HG02981 (cell line): ENCODE data around the gene OR1M1.
"Not testable (repeated sequence)": the region's sequence is repeated elsewhere in the genome, so short reads cannot be mapped to it uniquely, and the experiment has no call there.

Experiments used
- ATAC-seq: cut with Tn5 transposase; IDR thresholded peaks from one replicate; pipeline ENCODE4 v1.9.1; 2021; ENCODE audit warnings: mild to moderate bottlenecking, moderate library complexity; ENCODE audit not compliant: unreplicated experiment

Gene OR1M1, protein sequence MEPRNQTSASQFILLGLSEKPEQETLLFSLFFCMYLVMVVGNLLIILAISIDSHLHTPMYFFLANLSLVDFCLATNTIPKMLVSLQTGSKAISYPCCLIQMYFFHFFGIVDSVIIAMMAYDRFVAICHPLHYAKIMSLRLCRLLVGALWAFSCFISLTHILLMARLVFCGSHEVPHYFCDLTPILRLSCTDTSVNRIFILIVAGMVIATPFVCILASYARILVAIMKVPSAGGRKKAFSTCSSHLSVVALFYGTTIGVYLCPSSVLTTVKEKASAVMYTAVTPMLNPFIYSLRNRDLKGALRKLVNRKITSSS

DNA sequence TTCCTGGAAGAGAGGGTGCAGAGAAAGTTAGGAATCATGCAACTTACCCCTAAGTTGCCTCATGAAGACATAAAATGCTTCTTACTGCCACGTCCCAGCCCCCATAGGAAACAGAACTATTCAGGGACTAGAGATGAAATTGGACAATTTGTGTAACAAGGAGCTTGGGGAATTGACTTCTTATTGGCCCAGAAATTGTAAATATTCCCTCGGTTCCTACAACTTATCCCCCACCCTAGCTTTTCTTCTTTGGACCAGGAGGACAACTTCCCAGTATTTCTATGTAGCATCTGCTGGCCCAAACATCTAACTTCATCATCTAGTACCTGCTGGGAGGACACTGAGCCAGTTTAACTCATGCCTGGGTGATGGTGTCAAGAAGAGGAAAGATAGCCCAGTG is at the start of gene OR1M1:
Gene OR1M1 (plus strand): TSS at position 301 of the 400 bp plus-strand sequence. CDS start 6,184 bp downstream, outside the sequence.
- no peak for ATAC-seq

DNA sequence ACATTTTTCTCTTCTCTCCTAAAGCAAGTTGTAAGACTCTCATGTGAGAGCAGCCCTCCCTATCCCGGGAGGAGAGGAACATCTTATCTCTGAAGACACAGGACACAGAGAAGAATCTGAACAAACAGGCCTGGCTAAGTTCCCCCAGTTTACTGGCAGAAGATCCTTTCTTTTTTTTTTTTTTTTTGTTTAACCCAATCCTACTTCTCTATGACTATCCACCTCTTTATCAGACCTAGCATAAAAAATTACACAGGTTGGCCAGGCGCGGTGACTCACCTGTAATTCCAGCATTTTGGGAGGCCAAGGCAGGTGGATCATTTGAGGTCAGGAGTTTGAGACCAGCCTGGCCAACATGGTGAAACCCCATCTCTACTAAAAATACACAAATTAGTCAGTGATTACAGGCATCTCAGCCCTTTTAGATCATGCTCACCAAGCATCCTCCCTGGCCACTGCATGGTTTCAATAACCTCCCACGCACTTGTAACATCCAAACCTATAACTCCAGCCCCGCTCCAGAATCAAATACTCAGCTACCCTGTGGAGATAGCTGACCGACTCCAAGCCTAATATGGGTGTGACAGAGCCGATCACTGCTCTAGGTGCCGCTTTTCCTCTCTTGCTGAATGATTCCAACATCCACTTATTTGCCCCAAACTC is 49.3 kb upstream of the OR1M1 start:
- no peak for ATAC-seq

DNA sequence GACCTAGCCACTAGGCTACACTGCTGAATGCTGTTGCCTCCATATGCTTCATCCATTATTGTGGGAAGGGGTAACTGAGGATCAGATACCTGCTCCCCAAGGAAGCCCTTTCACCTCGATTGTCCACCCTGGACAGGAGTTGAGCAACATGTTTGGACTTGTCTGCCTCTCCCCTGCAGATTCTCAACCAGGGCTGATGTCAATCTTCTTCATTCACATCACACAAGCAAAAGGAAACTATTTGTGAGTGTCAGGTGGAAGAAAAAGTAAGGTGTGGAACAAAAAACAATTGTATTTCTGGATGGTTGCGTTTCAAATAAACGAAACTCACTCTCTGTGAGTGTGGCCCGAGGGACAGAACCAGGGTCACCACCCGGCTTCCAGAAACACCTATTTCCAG is 47.1 kb upstream of the OR1M1 start:
- no peak for ATAC-seq

DNA sequence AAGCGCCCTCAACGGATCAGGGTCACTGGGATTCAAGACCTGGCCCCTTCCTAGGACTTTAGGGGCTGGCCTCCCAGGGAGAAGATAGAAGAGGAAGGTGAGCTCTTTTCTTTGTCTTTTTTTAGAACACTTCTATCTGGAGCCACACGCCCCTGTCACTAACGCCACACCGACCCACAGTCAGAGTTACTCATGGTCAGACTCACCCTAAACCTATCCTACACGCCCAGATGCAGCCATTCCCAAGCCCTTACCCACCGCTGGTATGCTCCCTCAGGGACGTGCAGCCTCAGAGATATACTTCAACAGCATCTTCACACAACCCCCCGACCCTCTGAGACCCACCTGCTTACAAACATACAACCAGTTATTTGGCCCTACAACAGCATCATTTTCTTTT is 46.7 kb upstream of the OR1M1 start:
- no peak for ATAC-seq

DNA sequence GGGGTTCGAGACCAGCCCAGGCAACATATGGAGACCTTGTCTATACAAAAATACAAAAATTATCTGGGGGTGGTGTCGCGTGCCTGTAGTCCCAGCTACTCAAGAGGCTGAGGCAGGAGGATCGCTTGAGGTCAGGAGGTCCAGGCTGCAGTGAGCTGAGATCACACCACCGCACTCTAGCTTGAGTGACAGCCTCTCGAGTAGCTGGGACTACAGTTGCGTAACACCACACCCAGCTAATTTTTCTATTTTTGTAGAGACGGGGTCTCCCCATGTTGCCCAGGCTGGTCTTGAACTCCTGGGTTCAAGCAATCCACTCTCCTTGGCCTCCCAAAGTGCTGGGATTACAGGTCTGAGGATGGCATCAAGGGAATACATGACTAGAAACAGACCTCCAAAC is 45.8 kb upstream of the OR1M1 start:
- no peak for ATAC-seq

DNA sequence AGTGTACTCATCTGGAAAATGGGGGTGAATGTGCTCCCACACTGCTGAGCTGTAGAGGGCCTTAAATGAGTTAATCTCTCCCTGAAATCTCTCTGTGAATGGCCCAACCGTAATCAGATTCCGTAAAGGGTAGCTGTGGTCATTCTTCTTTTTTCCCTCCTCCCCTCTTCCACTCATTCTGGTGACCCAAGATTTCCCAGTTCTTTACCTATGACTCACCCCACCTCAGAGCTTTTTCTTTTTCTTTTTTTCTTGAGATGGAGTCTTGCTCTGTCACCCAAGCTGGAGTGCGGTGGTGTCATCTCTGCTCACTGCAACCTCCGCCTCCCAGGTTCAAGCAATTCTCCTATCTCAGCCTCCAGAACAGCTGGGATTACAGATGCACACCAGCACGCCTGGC is 43.3 kb upstream of the OR1M1 start:
- ATAC-seq: no peak

DNA sequence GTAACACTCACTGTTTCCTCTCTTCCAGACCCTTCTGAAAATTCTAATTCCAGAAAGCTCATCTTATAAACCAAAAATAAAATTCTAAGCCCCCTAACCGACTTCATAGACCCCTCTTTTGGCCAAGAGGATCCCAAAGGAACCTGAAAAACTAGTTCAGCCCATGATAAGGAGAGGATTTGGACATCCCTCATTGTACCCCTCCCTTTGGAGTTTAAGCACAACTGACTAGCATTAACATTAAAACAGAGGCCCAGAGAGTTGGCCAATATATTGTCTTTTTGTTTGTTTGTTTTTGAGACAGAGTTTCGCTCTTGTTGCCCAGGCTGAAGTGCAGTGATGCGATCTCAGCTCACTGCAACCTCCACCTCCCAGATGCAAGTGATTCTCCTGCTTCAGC is 42.4 kb upstream of the OR1M1 start:
- ATAC-seq: no peak

DNA sequence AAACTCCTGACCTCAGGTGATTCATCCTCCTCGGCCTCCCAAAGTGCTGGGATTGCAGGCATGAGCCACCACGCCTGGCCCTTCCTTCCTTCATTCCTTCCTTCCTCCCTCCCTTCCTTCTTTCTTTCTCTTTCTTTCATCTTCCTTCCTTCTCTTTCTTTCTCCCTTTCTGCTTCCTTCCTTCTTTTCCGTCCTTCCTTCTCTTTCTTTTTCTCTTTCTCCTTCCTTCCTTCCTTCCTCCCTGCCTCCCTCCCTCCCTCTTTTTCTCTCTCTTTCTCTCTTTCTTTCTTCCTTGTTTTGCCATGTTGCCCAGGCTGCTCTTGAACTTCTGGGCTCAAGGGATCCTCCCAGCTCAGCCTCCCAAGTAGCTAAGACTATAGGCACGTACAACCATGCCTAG is 40.2 kb upstream of the OR1M1 start:
- no peak for ATAC-seq

DNA sequence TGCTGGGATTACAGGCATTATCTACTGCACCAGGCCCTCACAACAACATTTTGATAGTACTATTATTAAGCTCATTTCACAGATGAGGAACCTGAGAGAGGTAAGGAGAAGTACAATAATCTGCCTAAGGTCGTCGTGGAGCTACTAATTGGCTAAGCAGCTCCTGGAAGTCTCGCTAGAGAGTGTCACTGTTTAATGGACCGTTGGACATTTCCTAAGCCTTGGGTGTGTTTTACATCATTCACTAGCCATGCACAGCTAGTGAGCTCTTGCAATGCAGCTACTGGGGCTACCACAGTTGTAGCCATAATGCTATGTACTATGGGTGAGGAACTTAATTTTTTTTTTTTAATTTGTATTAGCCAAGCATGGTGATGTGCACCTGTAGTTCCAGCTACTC is 34.0 kb upstream of the OR1M1 start:
- ATAC-seq: no peak

DNA sequence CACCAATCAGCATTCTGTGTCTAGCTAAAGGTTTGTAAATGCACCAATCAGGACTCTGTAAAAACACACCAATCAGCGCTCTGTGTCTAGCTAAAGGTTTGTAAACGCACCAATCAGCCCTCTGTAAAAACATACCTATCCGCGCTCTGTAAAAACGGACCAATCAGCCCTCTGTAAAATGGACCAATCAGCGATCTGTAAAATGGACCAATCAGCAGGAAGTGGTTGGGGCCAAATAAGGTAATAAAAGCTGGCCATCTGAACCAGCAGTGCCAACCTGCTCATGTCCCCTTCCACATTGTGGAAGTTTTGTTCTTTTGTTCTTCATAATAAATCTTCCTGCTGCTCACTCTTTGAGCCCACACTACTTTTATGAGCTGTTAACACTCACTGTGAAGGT is 33.2 kb upstream of the OR1M1 start:
- not testable (repeated sequence) for ATAC-seq

DNA sequence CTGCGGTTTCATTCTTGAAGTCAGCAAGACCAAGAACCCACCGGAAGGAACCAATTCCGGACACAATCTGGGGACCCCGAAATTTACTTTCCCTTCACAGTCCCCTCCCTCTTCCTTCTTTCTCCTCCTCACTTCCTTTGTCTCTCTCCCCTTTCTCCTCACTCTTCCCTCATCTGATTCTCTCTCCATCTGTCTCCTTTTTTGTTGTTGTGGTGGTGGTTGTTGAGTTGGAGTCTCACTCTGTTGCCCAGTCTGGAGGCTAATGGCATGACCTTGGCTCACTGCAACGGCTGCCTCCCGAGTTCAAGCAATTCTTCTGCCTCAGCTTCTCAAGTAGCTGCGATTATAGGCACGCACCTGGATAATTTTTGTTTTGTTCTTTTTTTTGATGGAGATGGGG is 32.7 kb upstream of the OR1M1 start:
- ATAC-seq: no peak

DNA sequence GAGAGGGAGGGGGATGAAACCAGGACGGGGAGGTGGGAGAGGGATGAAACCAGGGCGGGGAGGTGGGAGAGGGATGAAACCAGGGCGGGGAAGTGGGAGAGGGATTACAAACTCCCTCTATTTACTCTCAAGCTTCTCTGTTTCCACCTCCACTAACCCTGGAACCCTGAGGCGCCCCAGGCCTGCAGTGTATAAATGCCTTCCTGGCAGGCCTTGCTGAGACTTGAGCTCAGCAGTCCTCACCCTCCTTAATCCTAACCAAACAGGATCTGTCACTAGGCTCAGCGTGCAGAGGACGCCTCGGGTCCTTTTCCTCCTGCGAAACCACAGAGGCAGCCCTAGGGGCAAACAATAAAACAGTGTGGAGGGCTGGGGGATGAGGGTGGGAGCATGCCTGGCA is 32.1 kb upstream of the OR1M1 start:
- ATAC-seq: no peak

DNA sequence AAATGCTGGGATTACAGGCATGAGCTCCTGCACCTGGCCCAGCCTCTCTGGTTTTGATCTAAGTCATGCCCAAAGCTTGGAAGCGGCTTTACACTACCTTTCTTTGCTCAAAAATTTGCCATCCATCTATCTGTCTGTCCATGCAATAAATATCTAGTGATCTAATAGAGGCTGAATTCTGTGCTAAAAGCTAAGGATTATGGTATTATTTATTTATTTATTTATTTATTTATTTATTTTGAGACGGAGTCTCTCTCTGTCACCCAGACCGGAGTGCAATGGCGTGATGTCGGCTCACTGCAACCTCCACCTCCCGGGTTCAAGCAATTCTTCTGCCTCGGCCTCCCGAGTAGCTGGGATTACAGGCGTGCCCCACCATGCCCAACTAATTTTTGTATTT is 30.7 kb upstream of the OR1M1 start:
- not testable (repeated sequence) for ATAC-seq

DNA sequence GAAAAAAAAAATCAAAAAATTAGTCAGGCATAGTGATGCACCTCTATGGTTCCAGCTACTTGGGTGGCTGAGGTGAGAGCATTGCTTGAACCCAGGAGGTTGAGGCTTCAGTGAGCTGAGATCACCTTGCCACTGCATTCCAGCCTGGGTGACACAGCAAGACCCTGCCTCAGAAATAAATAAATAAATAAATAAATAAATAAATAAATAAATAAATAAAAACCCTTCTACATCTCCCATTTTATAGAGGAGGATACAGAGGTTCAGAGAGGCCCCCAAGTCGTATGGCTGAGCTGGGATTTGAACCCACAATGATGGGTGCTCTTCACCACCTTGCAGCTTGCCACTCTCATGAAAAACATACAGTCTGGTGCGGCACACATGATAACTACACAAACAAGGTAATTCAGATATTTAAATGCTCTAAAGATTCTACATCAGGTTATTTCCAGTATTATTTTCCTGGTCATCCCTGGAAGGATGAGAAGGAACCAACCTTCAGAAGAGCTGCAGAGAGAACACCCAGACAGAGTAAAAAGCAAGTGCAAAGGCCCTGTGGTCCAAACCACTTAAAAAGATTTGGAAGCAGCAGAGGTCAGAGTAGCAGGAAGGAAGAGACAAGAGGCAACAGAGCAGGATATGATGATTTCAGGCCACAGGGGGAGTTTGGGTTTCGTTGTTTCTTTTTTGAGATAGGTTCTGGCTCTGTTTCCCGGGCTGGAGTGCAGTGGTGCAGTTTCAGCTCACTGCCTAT is 29.2 kb upstream of the OR1M1 start:
- no peak for ATAC-seq

DNA sequence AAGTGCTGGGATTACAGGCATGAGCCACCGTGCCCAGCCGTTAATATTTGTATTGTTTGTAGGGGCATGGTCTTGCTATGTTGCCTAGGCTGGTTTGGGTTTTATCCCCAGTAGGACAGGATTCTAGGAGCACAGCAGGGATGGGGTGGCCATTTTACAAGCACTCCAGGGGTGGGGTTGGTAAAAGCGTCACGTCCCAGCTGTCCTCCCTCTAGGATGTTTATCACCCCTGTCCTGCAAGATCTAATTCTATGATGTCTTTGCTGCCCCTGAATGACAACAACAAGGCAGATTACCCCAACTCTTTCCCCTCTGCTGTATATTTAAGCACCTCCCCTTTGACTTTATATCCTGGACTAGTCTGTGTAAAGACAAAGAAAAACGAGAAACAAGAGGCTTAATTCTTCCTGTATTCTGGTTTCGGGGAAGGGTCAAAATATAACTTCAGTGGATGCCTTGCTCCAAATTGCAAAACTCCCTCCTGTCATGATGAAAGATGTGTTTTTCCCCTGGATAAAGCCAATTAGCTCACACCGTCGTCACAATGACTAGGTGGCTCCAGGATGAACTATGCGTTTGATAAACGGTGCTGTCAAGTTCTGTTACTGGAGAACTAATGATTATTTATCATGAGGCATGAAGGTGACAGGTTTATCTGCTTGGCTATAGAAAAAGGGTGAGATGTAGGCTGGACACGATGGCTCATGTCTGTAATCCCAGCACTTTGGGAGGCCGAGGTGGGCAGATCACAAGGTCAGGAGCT is 27.8 kb upstream of the OR1M1 start:
- no peak for ATAC-seq

DNA sequence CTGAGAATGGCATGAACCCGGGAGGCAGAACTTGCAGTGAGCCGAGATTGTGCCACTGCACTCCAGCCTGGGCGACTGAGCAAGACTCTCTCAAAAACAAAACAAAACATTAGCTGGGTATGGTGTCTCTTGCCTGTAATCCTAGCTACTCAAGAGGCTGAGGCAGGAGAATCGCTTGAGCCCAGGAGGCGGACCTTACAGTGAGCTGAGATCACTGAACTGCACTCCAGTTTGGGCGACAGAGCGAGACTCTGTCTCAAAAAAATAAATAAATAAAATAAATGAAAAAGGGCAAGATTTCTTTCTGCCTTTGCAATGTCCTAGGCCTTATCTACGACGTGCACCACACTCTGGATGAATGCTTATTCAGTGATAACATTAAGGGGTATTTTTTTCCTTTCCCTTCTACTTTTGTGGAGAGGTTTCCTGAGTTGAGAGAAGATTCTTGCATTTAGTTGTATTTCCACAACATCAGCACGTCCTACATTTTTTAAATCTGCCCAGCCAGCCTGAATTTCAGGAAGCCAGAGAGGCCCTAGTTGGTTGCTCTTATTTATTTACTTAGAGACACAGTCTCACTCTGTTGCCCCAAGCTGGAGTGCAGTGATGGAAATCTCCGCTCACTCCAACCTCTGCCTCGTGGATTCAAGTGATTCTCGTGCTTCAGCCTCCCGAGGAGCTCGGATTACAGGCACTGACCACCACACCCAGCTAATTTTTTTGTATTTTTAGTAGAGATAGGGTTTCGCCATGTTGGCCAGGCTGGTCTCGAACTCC is 26.1 kb upstream of the OR1M1 start:
- ATAC-seq: no peak

DNA sequence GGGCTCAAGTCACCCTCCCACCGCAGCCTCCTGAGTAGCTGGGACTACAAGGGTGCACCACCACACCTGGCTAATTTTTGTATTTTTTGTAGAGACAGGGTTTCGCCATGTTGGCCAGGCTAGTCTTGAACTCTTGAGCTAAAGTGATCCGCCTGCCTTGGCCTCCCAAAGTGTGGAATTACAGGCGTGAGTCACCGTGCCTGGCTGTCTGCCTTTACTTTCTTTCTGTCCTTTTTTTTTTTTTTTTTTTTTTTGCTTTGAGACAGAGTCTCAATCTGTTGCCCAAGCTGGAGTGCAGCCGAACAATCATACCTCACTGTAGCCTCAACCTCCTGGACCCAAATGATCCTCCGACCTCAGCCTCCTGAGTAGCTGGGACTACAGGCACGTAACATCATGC is 25.0 kb upstream of the OR1M1 start:
- no peak for ATAC-seq

DNA sequence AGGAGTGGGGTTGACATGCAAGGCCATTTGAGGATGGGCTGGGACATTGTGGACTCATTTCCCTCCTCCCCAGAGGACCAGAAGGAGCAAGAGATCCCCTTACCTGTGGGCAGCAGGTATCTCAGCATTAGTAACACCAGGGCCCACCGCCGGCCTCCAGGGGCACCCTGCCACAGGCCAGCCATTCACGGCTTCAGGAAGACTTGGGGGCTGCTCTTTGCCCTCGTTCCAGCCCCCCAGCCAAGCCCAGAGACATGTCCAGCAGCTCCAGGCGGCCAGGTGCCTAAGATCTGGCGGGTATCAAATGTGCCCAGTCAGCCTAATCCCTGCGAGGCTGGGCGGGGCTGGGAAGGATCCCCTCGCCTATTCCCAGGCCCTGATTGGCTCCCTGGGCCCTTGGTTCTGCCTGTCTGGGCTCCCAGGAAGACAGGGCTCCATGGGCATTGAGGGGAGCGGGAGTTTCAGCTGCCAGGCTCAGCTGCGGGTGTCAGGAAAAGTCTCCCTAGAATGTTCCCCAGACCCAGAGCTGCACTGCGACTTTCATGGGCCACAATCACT is 21.3 kb upstream of the OR1M1 start:
- ATAC-seq: no peak

DNA sequence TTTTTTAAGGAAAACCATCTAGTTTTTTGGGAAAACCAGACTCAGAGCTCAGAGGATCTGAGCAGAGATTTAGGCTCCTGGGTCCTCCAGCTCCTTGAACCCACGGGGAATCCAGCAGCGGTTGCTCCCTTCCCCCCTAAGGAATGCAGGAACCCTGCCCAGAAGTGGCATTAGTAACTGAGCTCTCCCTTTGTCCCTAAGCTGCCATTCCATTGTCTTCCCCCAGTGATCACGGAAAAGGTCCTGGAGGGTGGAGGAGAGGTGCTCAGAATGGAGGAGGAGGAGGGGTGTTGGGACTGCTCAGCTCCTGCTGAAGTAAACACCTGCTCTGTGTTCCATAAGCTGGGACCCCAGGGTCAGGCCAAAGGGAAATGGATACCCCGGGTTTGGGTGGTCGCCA is 16.8 kb upstream of the OR1M1 start:
- ATAC-seq: no peak

DNA sequence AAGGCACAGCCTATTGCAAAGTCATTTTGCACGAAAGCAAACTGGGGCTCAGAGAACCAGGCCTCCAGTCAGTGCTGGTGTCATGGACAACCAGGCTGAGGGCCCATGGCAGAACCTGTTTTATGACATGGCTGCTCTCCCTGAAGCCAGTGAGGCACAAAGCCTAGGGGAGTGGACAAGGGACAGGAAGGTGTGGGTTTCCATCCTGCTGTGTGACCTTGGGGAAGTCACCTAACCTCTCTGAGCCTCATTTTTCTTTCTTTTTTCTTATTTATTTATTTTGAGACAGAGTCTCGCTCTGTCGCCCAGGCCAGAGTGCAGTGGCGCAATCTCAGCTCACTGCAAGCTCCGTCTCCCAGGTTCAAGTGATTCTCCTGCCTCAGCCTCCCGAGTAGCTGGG is 15.1 kb upstream of the OR1M1 start:
- not testable (repeated sequence) for ATAC-seq
